ENCODE measurements around the gene RS1.

The RS1 gene

GRCh38 chrX:18672008-18672407, at the start of gene RS1:
TSS of gene RS1 (minus strand) at chrX:18672108. CDS start at chrX:18672068, 40 bp downstream.
- in situ Hi-C loops (cut with MboI; ENCODE audit: low sequenced_read_pairs): no loop called here

GRCh38 chrX:18719852-18720251, 47.9 kb upstream of the RS1 start:
- in situ Hi-C loops (cut with MboI; ENCODE audit: low sequenced_read_pairs): no loop called here

- in situ Hi-C loops (cut with MboI; ENCODE audit: low sequenced_read_pairs): no loop called here
Measured at GRCh38 chrX:18714910-18715309, 43.0 kb upstream of the RS1 start.

GRCh38 chrX:18709833-18710232, 37.9 kb upstream of the RS1 start:
- in situ Hi-C loops (cut with MboI; ENCODE audit: low sequenced_read_pairs): no loop called here

GRCh38 chrX:18707426-18708049, 35.6 kb upstream of the RS1 start, which contains the start of gene PPEF1:
TSS of gene PPEF1 (plus strand) at chrX:18707645. CDS start at chrX:18707781, 136 bp downstream.
- in situ Hi-C loops (cut with MboI; ENCODE audit: low sequenced_read_pairs): no loop called here

- in situ Hi-C loops (cut with MboI; ENCODE audit: low sequenced_read_pairs): no loop called here
Measured at GRCh38 chrX:18702362-18703195, 30.7 kb upstream of the RS1 start.

GRCh38 chrX:18701621-18702361, 29.9 kb upstream of the RS1 start:
- in situ Hi-C loops (cut with MboI; ENCODE audit: low sequenced_read_pairs): no loop called here

GRCh38 chrX:18698737-18699650, 27.1 kb upstream of the RS1 start:
- in situ Hi-C loops (cut with MboI; ENCODE audit: low sequenced_read_pairs): no loop called here

- in situ Hi-C loops (cut with MboI; ENCODE audit: low sequenced_read_pairs): no loop called here
Measured at GRCh38 chrX:18696653-18697052, 24.7 kb upstream of the RS1 start.

GRCh38 chrX:18692541-18692940, 20.6 kb upstream of the RS1 start:
- in situ Hi-C loops (cut with MboI; ENCODE audit: low sequenced_read_pairs): no loop called here

- in situ Hi-C loops (cut with MboI; ENCODE audit: low sequenced_read_pairs): no loop called here
Measured at GRCh38 chrX:18691431-18691830, 19.5 kb upstream of the RS1 start.

- in situ Hi-C loops (cut with MboI; ENCODE audit: low sequenced_read_pairs): no loop called here
Measured at GRCh38 chrX:18687856-18688495, 16.1 kb upstream of the RS1 start.

GRCh38 chrX:18682979-18683387, 11.1 kb upstream of the RS1 start:
- in situ Hi-C loops (cut with MboI; ENCODE audit: low sequenced_read_pairs): no loop called here

- in situ Hi-C loops (cut with MboI; ENCODE audit: low sequenced_read_pairs): no loop called here
Measured at GRCh38 chrX:18681996-18682395, 10.1 kb upstream of the RS1 start.

GRCh38 chrX:18677161-18677869, 5.4 kb upstream of the RS1 start:
- in situ Hi-C loops (cut with MboI; ENCODE audit: low sequenced_read_pairs): no loop called here

- in situ Hi-C loops (cut with MboI; ENCODE audit: low sequenced_read_pairs): no loop called here
Measured at GRCh38 chrX:18676470-18676869, 4.6 kb upstream of the RS1 start.

- in situ Hi-C loops (cut with MboI; ENCODE audit: low sequenced_read_pairs): no loop called here
Measured at GRCh38 chrX:18676050-18676449, 4.1 kb upstream of the RS1 start.

GRCh38 chrX:18674788-18675735, 3.2 kb upstream of the RS1 start:
- in situ Hi-C loops (cut with MboI; ENCODE audit: low sequenced_read_pairs): no loop called here

All from hTERT RPE-1 (cell line).